SW 1271 (cell line): ENCODE measurements around the gene RBM6.
"Not testable (repeated sequence)": the region's sequence is repeated elsewhere in the genome, so short reads cannot be mapped to it uniquely, and the experiment has no call there.

Experiments used
- DNase-seq, 2 experiments: peaks; one replicate each; lab custom pipeline; 2025; lab: John Stamatoyannopoulos, UW

RBM6 gene

DNA sequence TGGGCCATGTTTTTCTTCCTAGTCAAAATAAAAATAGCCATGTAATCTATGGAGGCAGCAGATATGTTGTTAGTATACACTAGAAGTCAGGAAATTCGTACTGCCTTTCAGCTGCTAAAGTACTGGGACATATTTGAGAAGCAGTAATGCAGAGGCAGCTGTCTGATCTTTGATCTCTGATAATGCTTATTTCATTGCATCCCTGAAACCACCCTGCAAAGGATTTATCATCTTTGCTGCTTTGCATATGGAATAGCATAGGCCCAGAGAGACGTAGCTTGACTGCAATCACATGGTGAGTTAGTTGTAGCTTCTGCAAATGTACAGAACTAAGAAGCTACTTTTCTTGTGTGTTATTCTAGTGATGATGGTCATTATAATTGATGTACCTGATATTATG lies 52.4 kb downstream of the RBM6 start:
- DNase-seq = no peak

DNA sequence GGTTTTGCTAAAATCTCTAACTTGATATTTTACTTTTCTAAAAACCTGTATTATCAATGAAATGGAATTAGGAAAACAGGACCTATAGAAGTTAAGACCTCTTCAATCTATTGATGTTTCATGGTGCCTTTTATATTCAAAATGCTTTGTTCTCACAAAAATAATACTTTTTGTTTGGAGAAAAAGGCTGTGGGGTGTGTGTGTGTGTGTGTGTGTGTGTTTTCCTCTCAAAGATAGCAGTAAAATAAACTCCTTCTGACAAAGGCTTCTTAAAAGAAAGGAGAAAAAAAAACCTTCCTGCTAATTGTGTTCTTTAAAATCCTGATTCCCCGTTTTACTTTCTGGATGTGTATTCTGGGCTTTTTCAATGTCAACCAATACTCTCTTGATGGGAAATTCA lies 54.5 kb downstream of the RBM6 start:
- DNase-seq = no peak

DNA sequence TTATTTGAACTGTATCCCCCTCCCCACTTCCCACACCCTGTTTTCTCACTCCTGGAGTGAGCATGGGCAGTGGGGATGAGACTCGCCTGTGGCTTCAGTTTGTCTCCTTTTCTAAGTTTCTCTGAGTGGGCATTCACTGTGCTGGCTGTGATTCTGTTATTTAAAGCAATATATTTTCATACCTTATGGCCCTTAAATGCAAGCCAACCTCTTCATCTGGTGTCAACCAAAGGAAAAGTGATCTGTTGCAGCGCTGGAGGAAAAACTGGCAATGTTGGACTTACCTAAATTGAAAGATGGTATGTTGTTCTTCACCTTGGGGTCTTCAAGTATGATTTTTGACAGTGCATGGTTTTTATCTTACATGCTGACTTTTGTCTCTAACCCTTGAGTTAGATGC lies 56.1 kb downstream of the RBM6 start:
- no peak for DNase-seq

DNA sequence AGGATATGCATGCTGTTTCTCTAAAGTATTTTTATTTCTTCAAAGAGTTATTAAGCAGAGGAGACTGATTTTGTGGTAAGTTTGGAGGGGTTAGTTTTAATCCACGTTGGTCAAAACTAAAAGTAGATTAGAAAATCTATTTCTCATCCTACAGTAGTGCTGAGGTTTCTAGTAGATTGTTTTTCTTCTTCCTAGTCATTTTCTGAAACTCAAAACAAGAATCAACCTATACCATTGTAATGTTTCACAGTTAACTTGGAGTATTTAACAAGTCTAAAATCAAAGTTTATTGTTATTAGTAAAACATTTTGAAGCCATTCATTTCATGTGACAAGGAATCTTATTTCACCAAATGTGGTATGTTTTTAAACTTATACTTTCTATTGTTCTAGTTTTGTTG lies 57.9 kb downstream of the RBM6 start:
- DNase-seq = no peak

DNA sequence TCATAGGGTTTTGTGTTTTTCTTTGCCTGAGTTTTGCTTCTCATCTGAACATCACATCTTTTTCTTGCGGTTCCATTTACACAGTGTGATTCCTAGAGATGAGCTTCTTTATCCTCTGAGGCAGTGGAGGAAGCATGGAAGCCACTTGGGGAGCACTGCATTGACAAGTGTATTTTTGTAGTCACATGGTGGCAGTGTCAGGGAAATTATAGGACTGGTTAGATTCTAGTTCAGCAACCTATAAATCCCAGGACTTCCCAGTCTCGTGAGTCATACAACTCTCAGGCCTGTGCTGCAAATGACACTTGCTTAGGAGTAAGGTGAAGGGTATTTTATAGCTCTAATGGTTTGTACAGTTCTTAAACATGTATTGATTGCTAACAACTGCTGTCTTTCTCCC lies 58.4 kb downstream of the RBM6 start:
- DNase-seq = no peak

DNA sequence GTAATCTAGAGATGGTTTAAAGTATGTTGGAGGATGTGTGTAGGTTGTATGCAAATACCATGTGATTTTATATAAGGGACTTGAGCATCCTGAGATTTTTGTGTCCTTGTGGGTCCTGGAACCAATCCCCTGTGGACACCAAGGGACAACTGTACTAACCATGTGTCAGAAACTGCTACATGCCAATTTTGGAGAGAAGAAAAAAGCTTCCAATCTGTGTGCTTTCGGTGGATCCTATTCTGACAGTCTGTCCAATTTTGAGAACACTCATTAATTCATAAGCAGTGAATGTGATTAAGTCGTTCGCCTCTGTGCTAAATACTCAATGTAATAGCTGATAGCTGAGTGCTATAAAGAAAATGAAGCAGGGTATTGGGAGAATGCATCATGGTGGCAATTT lies 61.6 kb downstream of the RBM6 start:
- DNase-seq = no peak

DNA sequence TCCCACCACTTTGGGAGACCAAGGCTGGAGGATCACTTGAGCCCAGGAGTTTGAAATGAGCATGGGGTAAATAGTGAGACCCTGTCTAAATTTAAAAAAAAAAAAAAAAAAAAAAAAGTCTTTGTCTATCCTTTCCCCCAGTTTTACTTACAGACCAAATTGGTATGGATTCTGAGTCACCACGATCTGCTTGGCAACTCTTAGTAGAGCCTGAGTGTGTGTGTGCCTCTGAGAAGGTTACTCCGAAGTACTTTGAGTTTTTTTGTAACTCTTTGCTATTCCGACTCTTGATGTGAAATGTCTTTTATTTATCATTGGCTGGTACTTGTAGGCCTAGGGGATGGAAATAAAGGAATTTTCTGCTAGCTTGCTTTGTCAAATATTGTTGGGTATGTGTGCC lies 63.3 kb downstream of the RBM6 start:
- no peak for DNase-seq

DNA sequence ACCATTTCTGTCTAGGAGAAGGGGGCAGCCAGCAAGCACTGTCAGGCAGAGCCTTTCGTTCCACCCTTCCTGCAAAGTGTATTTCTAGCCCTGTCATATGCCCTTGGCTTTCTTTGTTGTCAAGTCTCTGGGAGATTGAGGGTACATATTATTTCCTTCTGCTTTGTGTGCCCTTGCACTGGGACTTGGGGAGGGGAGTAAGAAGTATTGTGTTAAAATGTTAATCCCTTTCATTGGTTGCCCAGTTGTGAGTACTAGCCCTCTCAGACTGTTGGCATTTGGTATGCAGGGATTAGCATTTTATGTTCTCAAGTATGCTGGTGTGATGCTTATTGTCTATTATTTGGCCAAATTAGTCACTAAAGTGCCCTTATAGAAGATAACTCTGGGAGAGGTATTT lies 63.9 kb downstream of the RBM6 start:
- no peak for DNase-seq

DNA sequence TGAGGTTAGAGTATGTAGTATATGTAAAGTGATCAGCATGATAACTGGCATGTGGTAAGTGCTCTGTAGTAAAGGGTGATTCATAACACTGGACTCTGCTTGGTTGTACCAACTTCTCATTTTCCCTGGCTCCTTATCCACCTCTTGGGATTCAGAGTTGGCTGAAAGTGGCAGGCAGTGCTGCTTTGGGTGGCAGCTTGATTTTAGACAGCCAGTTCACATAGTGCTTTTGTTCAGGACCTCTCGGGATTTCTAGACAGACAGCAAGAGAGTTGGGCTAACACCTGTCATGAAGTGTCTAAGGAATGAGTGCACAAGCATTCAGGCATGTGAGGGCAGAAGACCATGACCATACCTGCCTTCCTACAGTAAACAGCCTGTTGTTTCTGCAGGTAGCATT lies 69.0 kb downstream of the RBM6 start:
- no peak for DNase-seq

DNA sequence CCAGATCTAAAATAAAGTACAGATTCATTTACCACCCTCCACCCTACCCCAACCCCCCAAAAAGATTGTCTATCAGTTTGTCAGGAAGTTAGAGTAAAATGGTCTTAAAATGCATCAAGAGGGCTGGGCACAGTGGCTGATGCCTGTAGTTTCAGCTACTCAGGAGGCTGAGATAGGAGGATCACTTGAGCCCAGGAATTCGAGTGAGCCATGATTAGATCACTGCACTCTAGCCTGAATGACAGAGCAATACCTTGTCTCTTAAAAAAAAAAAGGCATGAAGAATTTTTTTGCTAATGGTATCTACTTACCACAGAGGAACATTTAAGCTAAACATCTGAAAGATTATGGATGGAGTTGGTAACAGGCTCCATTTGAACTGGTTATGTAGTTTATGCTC lies 71.0 kb downstream of the RBM6 start:
- no peak for DNase-seq

DNA sequence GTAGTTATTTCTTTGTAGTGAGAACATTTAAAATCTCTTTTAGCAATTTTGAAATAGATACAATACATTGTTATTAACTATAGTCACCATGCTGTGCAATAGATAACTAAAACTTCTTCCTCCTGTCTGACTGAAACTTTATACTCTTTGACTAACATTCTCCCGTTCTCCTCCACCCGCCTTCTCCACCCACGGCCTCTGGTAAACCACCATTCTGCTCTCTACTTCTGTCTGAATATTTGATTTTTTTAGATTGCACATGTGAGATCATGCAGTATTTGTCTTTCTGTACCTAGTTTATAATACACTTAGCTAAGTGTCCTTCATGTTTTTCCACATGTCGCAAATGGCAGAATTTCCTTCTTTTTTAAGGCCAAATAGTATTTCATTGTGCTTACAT lies 76.0 kb downstream of the RBM6 start:
- DNase-seq = no peak

DNA sequence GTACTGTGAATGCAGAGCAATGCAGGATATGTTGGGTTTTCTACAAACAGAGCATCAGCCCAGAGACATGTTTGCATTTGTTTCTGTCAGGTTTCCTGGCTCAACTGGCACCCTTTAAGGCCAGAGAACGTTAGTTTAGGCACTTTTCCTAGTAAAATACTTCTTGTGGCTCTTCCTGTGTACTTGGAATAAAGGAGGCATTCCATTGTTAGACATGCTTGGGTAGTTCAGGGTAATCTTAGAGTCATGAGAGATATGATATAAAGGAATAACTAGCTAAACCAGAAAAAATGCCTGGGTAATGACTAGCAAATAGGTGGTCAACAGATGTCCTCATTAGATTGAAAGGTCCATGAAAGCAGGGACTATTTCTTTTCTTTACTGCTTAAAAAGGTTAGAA lies 88.4 kb downstream of the RBM6 start:
- DNase-seq = no peak

DNA sequence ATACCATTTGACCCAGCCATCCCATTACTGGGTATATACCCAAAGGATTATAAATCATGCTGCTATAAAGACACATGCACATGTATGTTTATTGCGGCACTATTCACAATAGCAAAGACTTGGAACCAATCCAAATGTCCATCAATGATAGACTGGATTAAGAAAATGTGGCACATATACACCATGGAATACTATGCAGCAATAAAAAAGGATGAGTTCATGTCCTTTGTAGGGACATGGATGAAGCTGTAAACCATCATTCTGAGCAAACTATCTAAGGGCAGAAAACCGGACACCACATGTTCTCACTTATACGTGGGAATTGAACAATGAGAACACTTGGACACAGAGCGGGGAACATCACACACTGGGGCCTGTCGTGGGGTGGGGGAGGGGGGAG lies 91.3 kb downstream of the RBM6 start:
- not testable (repeated sequence) for DNase-seq

DNA sequence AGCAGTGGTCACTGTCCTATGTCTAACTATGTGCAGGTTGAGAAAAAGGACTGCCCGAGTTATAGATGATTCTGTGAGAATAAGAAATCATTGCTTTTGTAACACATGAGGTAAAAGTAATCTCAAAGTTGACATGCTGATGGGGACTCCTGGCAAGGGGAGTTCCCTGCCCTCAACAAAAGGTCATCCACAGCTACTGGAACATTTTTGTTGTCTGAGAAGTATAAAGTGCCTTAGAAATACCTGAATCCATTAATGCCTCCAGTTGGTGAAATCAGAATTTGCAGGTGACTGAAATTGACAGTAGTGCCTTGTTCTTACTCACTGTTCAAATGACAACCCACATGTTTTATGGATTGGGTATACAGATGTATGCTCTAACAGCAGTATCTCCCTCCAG lies 105.0 kb downstream of the RBM6 start:
- no peak for DNase-seq

DNA sequence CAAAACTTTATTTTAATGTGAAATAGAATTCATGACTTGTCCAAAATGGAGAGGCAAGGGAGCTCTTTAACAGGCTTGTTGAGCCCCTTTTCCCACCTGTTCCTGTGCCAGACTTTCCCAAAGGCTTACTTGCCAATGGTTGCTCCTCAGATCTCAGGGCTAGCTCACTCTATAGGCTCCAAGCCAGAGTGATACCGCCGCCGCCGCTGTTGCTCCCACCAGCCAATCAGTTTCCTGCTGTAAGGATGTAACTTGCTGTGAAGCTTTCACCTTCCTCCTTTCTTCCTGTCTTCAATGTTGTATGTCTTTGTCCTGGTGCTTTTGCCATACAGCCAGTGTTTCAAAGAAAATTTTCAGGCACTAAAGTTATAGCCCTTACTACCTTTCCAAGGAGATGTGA lies 107.5 kb downstream of the RBM6 start:
- DNase-seq = no peak

DNA sequence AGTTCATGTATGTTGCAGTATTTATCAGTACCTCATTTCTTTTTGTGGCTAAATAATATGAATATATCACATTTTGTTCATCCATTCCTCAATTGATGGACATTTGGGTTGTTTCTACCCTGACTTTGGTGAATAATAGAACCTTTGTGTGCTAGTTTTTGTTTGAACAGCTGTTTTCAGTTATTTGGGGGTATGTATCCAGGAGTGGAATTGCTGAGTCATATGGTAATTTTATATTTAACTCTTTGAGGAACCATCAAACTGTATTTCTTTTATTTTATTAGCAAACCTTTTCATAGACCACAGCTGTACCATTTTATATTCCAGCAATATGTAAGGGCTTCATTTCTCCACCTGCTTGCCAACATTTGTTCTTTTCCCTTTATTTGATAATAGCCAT lies 110.4 kb downstream of the RBM6 start:
- DNase-seq = no peak

DNA sequence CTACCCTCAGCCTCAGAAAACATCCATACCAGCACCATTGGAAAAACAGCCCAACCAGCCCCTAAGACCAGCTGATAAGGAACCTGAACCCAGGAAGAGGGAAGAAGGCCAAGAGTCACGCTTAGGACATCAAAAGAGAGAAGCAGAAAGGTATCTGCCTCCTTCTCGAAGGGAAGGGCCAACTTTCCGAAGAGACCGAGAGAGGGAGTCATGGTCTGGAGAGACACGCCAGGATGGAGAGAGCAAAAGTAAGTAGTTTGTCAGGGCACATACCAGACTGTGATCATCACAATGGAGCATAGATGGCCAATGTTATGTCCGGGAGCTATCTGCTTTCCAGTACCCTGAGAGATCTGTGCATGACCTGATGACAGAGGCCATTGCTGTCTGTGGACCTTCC lies 117.8 kb downstream of the RBM6 start:
- DNase-seq = no peak

DNA sequence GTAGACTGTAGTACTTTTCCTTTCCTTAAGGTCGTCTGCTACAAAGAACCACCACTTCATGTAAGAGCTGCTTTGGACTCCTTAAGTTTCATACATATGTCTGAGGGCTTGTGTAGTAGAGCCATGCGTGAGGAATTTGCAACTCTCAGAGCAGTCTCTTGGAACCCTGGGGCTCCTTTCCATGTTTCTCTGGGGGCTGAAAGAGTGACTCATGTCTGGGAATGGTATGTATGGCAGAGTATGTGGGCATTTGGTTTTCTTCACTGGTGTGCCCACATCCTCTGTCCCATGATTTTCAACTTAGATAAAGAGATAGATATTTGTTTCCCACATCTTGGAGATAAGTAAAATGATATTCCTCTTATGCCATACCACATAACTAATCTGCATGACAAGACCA lies 128.2 kb downstream of the RBM6 start:
- no peak for DNase-seq

DNA sequence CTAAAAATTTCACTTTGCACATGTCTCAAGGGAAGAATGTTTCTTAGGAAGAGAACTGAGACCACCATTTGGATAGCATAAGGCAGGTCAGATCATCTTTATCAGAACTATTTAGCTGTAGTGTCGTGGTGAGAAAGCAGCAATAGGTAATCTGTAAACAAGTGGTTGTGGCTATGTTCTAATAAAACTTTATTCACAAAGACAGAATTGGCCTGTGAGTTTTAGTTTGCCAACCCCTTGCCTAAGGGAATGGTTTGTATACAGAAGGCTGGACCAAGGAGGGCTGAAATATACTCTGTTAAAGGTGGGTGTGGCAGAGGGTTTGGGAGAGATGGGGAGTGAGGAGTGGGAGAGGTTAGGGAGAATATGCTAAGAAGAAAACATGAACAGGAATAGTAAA lies 138.1 kb downstream of the RBM6 start:
- DNase-seq = no peak

DNA sequence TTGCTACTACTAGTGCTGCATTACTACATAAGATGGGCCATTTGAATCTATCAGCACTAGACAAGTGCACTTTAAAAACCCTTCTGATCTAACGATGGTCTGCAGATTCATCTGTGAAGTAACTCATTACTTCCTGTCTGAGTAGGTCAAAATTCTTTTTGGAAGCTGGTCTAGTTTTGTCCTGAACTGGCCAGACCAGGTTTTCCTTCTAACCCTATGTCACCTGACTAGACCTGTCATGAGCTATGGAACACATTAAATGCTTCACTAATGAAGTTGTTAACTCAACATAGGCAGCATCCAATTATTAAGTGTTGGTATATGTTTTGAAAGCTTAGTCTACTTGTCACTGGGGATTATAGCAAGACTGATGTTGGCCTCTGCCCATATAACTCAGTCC lies 138.7 kb downstream of the RBM6 start:
- no peak for DNase-seq

DNA sequence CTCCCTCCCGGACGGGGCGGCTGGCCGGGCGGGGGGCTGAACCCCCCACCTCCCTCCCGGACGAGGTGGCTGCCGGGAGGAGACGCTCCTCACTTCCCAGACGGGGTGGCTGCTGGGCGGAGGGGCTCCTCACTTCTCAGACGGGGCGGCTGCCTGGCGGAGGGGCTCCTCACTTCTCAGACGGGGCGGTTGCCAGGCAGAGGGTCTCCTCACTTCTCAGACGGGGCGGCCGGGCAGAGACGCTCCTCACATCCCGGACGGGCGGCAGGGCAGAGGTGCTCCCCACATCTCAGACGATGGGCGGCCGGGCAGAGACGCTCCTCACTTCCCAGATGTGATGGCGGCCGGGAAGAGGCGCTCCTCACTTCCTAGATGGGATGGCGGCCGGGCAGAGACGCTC lies 145.0 kb downstream of the RBM6 start:
- DNase-seq = not testable (repeated sequence)

DNA sequence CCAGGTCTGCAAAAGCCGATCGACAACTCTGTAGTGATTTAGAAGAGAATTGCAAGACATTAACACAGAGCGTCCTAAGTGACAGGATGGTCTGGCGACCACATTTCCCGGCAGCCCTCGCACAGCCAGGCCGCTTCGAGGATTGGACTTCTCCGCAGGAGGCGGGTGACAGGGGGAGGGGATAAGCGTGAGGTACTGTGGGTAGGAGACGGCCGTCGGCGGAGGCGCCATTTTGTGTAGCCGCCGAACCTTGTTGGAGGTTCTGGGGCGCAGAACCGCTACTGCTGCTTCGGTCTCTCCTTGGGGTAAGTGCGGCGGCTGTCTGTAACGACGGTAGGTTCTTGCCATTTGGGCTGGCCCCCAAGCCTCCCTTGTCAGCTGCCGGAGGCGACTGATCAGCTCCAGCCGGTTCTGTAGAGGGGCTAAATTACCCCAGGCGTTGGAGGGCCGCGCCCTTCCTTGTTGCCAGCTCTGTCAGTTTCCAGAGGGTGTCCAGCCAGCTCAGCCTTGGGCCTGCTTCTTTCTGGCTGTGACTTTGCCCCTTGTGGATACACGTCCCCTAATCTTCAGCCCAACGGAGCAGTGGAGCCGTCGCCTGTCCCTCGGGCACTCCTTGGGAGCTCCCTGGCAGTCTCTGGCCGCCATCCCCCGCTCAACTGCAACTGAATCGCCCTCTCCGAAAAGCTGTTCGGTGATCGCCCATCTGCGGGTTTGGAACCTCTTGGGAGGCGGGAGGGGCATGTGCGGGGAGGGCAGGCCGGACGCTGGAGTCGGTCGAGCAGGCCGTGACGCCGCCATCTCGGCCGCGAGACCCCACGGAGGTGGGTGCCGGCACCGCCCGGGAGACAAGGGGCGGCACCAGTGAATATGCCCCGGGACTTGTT lies 149.0 kb downstream of the RBM6 start, which contains the start of gene RBM5:
TSS of gene RBM5 (plus strand) at position 195 of the 884 bp plus-strand sequence. CDS start 1,516 bp downstream, outside the sequence.
- peak; percentile 63 to 81 for DNase-seq

DNA sequence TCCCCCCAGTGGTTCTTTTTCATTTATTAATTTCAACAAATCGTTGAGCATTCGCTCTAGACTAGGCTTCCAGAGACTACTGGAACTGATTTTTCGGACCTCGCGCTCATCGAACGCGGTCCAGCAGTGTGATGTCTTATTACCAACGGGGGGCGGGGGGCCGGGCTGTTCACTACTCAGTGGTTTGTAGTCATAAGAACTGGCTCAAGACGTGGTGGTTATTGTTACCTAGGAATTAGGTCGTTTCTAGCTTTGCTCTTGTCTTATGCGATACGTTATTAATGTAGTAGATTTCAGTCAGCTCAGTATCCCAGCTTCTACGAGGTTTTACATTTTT lies 149.6 kb downstream of the RBM6 start:
- no peak for DNase-seq

DNA sequence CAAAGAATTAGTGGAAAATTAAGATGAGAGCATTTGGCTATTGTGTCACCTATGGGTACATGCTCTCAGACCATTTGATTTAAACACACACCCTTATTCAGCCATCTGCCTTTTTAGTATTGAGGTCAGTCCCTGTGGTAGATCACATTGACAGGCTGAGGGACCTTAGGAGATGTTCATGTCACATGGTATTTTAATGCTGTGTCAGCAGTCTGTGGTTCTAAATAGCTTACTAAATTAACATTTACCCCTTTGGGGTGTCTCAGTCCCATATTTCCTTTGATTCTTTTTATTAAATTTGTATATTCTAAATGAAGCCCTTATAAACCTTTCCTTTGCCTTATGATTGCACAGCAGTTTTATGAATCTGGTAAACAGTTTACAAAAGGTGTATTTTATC lies 151.0 kb downstream of the RBM6 start:
- DNase-seq = no peak
